OCI-LY1 (cell line): ENCODE results near the gene MTLN.

Source experiments
- EZH2 ChIP-seq: fragments of 200-600 bp; sonication (generic), shearing (Covaris generic); IDR thresholded peaks from 2 replicates; pipeline ENCODE4 v1.8.0; 2017; ENCODE audit warnings: borderline replicate concordance, mixed run types, mild to moderate bottlenecking, antibody characterized with exemption, low read length, moderate library complexity, mixed read lengths
- TF ChIP-seq, protein P1 (sequence below): fragments of 200-600 bp; sonication (generic), shearing (Covaris generic); IDR thresholded peaks from 2 replicates; pipeline ENCODE4 v1.5.1; 2017; ENCODE audit warnings: mild to moderate bottlenecking, antibody characterized with exemption, low read length, moderate library complexity, mixed read lengths

DNA sequence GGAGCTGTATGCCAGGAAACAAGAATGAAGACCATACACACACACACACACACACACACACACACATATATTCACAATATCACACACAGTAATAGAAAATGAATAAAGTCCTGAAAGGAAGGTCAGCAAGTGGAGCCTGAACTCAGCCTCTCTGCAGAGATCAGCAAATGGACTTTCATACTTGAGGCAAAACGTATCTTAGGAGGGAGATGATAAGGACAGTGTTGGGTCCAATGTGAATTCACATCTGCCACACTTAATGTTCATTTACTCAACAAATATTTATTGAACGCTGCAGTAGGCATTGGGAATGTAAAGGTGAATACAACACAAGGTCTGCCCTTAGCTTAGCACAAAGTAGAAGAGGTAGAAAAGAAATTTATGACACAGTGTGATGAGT is 2.7 kb upstream of the MTLN start:
- TF ChIP-seq EZH2 = no peak
- TF ChIP-seq, protein P1, sequence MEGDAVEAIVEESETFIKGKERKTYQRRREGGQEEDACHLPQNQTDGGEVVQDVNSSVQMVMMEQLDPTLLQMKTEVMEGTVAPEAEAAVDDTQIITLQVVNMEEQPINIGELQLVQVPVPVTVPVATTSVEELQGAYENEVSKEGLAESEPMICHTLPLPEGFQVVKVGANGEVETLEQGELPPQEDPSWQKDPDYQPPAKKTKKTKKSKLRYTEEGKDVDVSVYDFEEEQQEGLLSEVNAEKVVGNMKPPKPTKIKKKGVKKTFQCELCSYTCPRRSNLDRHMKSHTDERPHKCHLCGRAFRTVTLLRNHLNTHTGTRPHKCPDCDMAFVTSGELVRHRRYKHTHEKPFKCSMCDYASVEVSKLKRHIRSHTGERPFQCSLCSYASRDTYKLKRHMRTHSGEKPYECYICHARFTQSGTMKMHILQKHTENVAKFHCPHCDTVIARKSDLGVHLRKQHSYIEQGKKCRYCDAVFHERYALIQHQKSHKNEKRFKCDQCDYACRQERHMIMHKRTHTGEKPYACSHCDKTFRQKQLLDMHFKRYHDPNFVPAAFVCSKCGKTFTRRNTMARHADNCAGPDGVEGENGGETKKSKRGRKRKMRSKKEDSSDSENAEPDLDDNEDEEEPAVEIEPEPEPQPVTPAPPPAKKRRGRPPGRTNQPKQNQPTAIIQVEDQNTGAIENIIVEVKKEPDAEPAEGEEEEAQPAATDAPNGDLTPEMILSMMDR = no peak
